GM10847 (cell line): ENCODE results near the gene MOB3B.

Experiments used
- POLR2A ChIP-seq: IDR thresholded peaks from 2 replicates; pipeline ENCODE4 v1.6.1; 2011; ENCODE audit not compliant: insufficient read length; ENCODE audit errors: extremely low read depth

MOB3B gene

GRCh38 chr9:27362447-27363210, 167.0 kb downstream of the MOB3B start:
- TF ChIP-seq POLR2A = no peak

DNA sequence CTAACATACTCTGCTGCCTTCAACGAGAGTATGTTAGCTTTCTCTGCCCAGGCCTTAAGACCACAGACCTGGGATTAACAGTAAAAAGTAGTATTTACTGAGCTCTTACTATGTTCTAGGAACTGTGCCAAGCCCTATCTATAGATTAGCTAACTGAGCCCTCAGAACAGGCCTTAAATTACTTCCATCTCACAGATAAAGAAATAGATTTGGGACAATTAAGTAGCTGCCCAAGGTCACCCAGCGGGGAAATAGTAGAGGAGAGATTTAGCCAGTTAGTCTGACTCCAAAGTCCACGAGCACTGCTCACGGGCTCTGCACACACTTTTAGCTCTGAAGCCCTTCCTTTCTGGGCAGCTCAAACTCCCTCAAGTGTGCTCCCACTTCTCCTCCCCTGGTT, 168.1 kb downstream of the MOB3B start:
- TF ChIP-seq POLR2A = no peak

DNA sequence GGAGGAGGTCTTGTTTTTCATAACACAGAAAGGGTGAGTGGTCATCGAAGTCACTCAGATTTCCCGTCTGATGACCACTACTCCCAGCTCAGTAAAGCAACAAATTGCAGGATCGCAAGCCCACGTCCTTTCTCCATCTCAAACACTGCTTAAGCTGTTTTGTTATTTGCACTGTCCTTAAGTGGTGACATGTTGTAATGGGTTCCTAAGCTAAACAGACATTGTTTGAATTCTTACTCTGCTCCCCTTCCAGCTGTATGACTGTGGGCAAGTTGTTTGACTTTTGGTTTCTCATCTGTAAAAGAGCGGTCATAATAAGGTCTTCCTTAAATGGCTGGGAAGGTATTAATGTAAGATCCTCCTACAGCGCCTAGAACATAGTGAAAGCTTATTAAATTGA, 169.9 kb downstream of the MOB3B start:
- no peak for TF ChIP-seq POLR2A

DNA sequence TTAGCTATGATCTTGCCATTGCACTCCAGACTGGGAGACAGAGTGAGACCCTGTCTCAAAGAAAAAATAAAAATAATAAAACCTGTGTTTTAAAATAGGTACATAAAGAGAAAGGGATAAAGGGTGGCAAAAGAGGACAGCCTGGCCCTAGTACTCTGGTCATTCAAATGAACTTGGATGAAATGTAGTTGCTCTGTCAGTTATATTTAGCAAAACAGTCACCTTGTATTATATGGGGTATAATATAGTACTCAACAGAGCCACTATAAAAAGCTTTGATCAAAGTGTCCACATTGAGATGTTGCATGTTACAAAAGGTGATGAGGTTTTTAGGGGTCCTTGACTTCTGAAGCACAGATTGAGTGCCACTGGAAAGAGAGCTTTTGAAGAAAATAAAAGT, 171.6 kb downstream of the MOB3B start:
- no peak for TF ChIP-seq POLR2A

DNA sequence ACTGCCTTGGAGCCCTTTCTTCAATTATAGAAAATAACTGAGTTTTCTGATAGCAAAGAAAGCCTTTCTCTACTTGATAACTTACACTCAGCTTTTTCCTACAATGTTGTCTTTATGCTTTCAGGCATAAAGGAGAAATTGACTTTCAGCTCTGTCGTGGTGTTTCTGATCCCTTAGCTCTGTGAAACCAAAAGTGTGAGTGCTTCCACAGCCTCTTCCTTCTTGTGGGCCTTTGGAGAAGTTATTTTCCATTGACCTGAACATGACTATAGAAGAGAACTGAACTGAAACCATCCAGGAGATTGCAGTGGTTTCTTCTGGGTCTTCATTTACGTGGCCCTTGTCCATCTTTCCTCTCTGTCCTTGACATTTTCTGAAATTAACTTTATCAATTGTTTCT, 173.2 kb downstream of the MOB3B start:
- TF ChIP-seq POLR2A = no peak

DNA sequence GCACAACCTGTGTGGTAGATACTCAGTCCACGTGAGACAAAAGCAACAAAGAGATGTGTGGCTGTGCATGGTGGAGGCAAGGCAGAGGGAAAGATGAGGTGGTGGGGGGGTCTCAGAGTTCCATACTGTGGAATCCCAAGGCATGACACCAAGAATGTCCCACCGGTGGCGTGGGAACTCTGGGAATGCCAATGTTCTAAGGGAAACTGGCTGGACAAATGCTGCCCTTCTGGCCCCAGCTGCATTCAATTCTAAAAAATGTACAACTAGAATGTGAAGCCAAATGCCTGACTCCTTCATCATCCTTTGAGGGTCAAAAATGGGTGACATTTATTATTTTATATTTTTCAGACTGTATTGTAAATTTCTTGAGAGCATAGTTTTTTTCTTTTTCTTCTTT, 174.4 kb downstream of the MOB3B start:
- no peak for TF ChIP-seq POLR2A

- TF ChIP-seq POLR2A = no peak
Observed at GRCh38 chr9:27353474-27354229, 176.0 kb downstream of the MOB3B start.

- no peak for TF ChIP-seq POLR2A
Observed at GRCh38 chr9:27353166-27353473, 176.5 kb downstream of the MOB3B start.

DNA sequence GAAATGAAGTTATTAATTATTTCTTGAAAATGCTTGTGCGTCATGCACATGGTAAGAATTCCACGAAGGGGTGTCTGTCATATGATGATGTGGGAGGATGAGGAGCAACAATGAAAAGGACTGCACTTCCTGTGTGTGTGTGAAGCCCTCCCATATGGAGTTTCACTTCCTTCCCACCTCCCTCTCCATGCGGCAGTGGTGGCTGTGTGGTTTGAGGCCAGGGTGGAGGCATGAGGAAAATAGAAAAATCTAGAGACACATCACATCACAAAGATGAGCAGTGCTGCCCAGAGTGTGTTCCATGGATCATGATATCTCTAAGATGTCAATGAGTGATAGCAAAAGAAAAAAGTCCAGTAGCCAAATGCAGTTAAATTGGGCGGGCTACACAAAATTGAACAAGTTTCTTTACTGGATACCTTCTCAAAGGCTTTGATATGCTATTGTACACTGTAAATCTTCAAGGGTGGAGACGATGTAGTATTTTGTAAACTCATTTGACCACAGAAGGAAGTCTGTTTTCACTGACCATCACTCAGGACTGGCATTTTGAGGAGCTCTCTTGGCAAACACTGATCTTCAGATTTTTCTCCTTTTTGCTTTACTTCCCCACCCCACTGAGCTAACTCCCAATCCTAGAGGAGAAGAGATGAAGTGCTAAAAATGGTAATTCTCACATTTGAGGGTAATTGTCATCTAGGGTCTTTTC, 177.0 kb downstream of the MOB3B start:
- no peak for TF ChIP-seq POLR2A

DNA sequence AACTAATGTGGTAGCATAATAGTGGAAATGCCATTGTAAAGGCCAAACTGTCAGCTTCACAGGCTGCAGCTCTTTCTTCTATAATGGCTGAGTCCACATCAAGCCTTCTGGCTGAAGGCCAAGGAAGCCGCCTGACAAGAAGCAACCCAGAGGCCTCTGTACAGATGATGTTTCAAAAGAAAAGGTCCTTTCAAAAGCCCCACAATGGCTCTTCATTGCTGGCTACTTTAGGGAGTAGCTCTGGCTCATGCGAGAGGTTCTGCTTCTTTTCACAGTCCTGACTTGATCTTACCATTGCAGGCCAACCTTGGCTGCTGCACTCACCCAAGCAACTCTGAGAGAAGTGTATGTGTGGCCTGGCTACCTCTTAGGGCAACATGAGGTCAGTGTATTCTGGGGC, 178.2 kb downstream of the MOB3B start:
- TF ChIP-seq POLR2A = no peak

DNA sequence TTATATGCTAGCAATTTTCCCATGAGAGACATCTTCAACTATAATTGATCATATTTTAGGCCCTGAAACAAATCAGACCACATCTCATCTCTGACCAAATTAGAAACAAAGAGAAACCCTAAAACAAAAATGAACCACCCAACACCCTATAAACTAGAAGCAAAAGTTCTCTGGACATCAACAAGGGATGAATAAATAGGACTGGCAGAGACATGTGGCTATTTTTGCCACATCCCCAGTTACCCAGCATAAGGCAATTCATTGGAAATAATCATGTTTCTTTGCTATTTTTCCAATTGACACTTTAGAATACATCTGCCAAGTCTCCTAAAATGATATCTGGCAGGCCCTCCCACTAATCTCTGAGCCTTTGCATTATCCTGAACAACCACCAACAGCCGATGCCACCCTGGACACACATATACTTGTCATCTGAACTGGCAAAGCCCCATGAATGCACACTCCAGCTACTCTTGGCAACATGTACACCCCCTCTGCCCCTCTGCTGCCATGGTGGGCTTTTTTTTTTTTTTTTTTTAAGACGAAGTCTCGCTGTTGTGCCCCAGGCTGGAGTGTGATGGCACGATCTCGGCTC, 179.1 kb downstream of the MOB3B start:
- no peak for TF ChIP-seq POLR2A

DNA sequence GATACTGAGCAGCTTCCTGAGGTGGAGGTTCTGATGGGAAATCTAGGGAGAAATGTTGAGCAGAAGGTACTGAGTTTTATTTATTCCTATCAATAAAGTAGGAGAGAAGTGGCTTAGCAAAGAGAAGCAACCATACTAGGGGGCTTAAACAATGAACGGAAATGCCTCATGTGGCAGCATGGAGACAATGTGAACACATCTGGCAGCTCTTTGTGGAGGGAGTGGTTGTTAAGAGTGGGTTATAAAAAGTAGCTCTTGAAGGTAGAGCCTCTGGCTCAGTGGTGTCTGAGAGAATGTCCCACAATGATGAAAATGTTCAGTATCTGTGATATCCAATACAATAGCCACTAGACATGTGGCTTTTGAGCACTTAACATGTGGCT, 179.9 kb downstream of the MOB3B start:
- no peak for TF ChIP-seq POLR2A

GRCh38 chr9:27348785-27349697, 180.6 kb downstream of the MOB3B start:
- TF ChIP-seq POLR2A = no peak

- TF ChIP-seq POLR2A = no peak
Observed at GRCh38 chr9:27347889-27348288, 181.7 kb downstream of the MOB3B start.

GRCh38 chr9:27344776-27345175, 184.8 kb downstream of the MOB3B start:
- no peak for TF ChIP-seq POLR2A
